Gastroesophageal sphincter (tissue), 4 donors: ENCODE measurements around the gene FCRL5. TPM values are rescaled to one million over a fixed set of nuclear protein-coding genes. Genes with fewer than 3 reads are reported as not detected.

Experiments used
- ATAC-seq: fragments of 150-250 bp; one replicate; pipeline ENCODE4 v1.9.1; 2016; ENCODE audit warnings: mild to moderate bottlenecking, moderate library complexity
- H3K27ac ChIP-seq, 4 donors: fragments of 200-600 bp; sonication (generic) in 3 of 4; 1 replicate in 3 of 4; 2 replicates in 1 of 4; pipeline ENCODE4 v1.5.1; 2016 to 2019
- H3K27me3 ChIP-seq: fragments of 200-600 bp; sonication (generic); one replicate; pipeline ENCODE4 v1.5.1; 2019
- H3K36me3 ChIP-seq, 2 donors: fragments of 200-600 bp; sonication (generic); one replicate each; pipeline ENCODE4 v1.5.1; 2019; ENCODE audit warnings: control low read depth in 1 of 2
- H3K4me1 ChIP-seq, 3 donors: fragments of 200-600 bp; sonication (generic); 1 replicate in 2 of 3; 2 replicates in 1 of 3; pipeline ENCODE4 v1.5.1; 2016 to 2019; ENCODE audit warnings: control low read depth in 2 of 3
- H3K4me3 ChIP-seq, 2 donors: fragments of 200-600 bp; sonication (generic); one replicate each; pipeline ENCODE4 v1.5.1; 2019; ENCODE audit warnings: mild to moderate bottlenecking in 1 of 2, moderate library complexity in 1 of 2
- H3K9me3 ChIP-seq, 3 donors: fragments of 200-600 bp; sonication (generic); one replicate each; pipeline ENCODE4 v1.5.1; 2017 to 2019; ENCODE audit warnings: control low read depth in 2 of 3
- CTCF ChIP-seq, 4 experiments: fragments of 200-600 bp in 2 of 4; fragments of 450-650 bp in 2 of 4; sonication (generic) in 1 of 4; IDR thresholded peaks; one replicate each; pipeline ENCODE4 v1.5.1; 2017 to 2019; ENCODE audit warnings: antibody characterized with exemption in 4 of 4, mild to moderate bottlenecking in 2 of 4, moderate library complexity in 2 of 4
- EP300 ChIP-seq: sonication (generic); formaldehyde crosslinking; IDR thresholded peaks from one replicate; pipeline ENCODE4 v1.6.1; 2017; ENCODE audit warnings: antibody characterized with exemption, mild to moderate bottlenecking
- POLR2A ChIP-seq, 2 donors: fragments of 450-650 bp; IDR thresholded peaks; one replicate each; pipeline ENCODE4 v1.6.1; 2017; ENCODE audit warnings: antibody characterized with exemption in 2 of 2, mild to moderate bottlenecking in 2 of 2, moderate library complexity in 1 of 2
- POLR2AphosphoS5 ChIP-seq: sonication (generic); formaldehyde crosslinking; IDR thresholded peaks from one replicate; pipeline ENCODE4 v1.6.1; 2017; ENCODE audit warnings: antibody characterized with exemption
- WGBS, 2 donors: methylation state at CpG; one replicate each; pipeline ENCODE4 v1.1.5; 2018; ENCODE audit warnings: low coverage in 1 of 2; 5-methylcytosine and 5-hydroxymethylcytosine counted together
- total RNA-seq, 4 donors: library from RNA; depleted of rRNA; stranded (reverse); fragments of >200 nt; gene quantifications; one replicate each; pipeline ENCODE4 v1.1.0, GENCODE V29; 2016

Gene FCRL5
- total RNA-seq, 4 donors from 2014 or later = 0.05 to 0.13 TPM; not detected in 2

DNA sequence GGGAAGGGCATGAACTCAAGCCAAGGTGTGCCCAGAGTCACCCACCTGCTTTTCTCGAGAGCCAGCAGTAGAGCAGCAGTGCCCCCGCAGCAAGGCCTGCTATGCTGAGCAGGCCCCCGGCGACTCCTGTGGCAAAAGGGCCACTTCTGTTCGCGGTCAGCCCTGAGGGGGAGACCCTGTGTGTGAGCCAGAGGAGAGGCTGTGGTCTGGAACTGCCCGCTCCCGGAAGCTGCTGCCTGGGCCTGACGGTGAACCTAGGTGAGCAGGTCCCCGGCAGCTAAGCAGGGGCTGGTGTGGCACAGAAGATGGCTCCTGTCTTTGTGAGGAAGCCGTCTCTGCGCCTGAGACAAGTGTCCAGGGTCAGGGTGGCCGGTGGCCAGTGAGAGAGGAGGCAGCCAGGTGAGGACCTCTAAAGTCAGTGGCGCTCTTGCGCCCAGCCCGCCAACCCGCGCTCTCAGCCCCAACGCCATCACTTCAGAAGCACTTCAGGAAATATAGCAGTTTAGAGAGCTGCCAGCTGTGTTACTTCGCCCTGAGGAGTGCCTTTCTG, 31.9 kb downstream of the FCRL5 start:
- Histone ChIP-seq H3K27me3 (peaks cover 18% of the 10 kb centered on the region), H3K9me3 (no peaks in the 10 kb centered on the region), H3K27ac (no peak overlapping the region), H3K4me3 (no peak overlapping the region), H3K36me3 (no peaks in the 10 kb centered on the region), H3K4me1 (no peaks in the 10 kb centered on the region)
- no peak for ATAC-seq
- 100% methylated on average over 1 of the region's 20 CpGs; no CpG with 5 or more reads in 1 of the 2 donors for WGBS, 2 donors
- TF ChIP-seq EP300 = no peak
- TF ChIP-seq CTCF (IDR thresholded peaks at IDR 0.05) = no peak
- no peak for TF ChIP-seq POLR2AphosphoS5
- no peak for TF ChIP-seq POLR2A (IDR thresholded peaks at IDR 0.05)

DNA sequence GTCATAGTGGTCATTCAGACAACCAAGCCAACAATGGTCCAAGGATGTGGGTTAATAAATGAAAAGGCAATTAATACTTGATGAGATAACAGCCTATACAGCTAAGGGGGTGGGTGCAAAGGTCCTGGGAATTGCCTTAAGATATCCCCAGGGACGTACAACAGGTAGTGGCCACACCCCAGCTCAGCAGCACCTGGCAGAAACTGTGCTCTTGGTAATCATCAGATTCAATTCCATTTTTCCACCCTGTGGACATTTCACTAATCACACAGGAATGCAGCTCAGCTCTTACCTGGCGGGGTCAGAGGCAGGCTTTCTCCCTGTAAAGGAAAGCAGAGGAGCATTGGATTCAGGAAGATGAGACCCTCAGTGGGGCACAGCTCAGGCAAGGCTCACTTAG, 32.9 kb downstream of the FCRL5 start:
- no peak for TF ChIP-seq EP300
- no peak for TF ChIP-seq POLR2AphosphoS5
- no peak for TF ChIP-seq CTCF (IDR thresholded peaks at IDR 0.05)
- no peak for TF ChIP-seq POLR2A (IDR thresholded peaks at IDR 0.05)

GRCh38 chr1:157517016-157517415, 35.3 kb downstream of the FCRL5 start:
- peaks cover 18% of the 10 kb centered on the region for H3K27me3 ChIP-seq
- no peak for TF ChIP-seq POLR2A (IDR thresholded peaks at IDR 0.05)
- no peak for TF ChIP-seq CTCF (IDR thresholded peaks at IDR 0.05)
- no peak for TF ChIP-seq EP300
- no peak for TF ChIP-seq POLR2AphosphoS5
- no peaks in the 10 kb centered on the region for H3K36me3 ChIP-seq
- ATAC-seq = no peak
- no peaks in the 10 kb centered on the region for H3K9me3 ChIP-seq
- 85 to 97% methylated on average over 5 to 7 of the region's 8 CpGs for WGBS, 2 donors
- no peak overlapping the region for H3K27ac ChIP-seq
- no peaks in the 10 kb centered on the region for H3K4me1 ChIP-seq
- H3K4me3 ChIP-seq = no peak overlapping the region

More for the DNA sequence above, 32.9 kb downstream of the FCRL5 start:
- no peaks in the 10 kb centered on the region for H3K4me1 ChIP-seq
- H3K9me3 ChIP-seq = no peaks in the 10 kb centered on the region
- 82 to 86% methylated on average over 1 to 2 of the region's 2 CpGs for WGBS, 2 donors
- no peak overlapping the region for H3K27ac ChIP-seq
- no peak overlapping the region for H3K4me3 ChIP-seq
- H3K27me3 ChIP-seq = peaks cover 18% of the 10 kb centered on the region
- no peaks in the 10 kb centered on the region for H3K36me3 ChIP-seq
- no peak for ATAC-seq

DNA sequence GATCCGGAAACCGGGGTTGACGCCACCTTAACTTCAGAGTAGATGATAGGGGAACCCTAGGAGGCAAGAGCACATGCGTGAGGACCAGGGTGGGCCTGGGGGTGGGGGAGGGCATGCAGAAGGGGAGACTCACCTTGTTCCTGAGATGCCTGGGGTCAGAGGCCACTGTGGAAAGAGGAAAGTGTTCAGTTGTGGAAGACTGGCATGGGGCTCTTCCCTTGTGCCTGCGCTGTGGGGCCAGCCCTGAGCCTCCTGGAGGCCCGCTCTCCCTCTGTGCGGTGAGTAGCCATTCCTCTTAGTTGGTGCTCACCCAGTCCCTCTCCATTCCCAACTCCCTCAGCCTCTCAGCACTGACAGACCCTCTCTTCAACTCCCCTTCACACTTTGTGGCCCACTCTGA, 36.6 kb downstream of the FCRL5 start:
- 95 to 100% methylated on average over 4 to 6 of the region's 7 CpGs for WGBS, 2 donors
- H3K4me3 ChIP-seq = no peak overlapping the region
- no peaks in the 10 kb centered on the region for H3K9me3 ChIP-seq
- no peak for TF ChIP-seq POLR2A (IDR thresholded peaks at IDR 0.05)
- no peak for TF ChIP-seq EP300
- H3K36me3 ChIP-seq = no peaks in the 10 kb centered on the region
- peaks cover 14% of the 10 kb centered on the region for H3K27me3 ChIP-seq
- H3K4me1 ChIP-seq = no peaks in the 10 kb centered on the region
- ATAC-seq = no peak
- no peak overlapping the region for H3K27ac ChIP-seq

GRCh38 chr1:157515141-157515540, 37.2 kb downstream of the FCRL5 start:
- no CpG with 5 or more reads among the region's 3 CpGs for WGBS, 2 donors
- H3K27me3 ChIP-seq = peaks cover 8% of the 10 kb centered on the region
- H3K27ac ChIP-seq = no peak overlapping the region
- TF ChIP-seq CTCF (IDR thresholded peaks at IDR 0.05) (no peak), POLR2AphosphoS5 (no peak)
- H3K4me3 ChIP-seq = no peak overlapping the region
- no peaks in the 10 kb centered on the region for H3K36me3 ChIP-seq
- no peaks in the 10 kb centered on the region for H3K9me3 ChIP-seq
- no peaks in the 10 kb centered on the region for H3K4me1 ChIP-seq
- ATAC-seq = no peak
